Measurements from ENCODE around the gene UBL7. TPM values are rescaled to one million over a fixed set of nuclear protein-coding genes. Genes with fewer than 3 reads are reported as not detected.

The UBL7 gene
- total and polyA plus RNA-seq, 8 donors: 2.0 to 131 (median 35.8) TPM

DNA sequence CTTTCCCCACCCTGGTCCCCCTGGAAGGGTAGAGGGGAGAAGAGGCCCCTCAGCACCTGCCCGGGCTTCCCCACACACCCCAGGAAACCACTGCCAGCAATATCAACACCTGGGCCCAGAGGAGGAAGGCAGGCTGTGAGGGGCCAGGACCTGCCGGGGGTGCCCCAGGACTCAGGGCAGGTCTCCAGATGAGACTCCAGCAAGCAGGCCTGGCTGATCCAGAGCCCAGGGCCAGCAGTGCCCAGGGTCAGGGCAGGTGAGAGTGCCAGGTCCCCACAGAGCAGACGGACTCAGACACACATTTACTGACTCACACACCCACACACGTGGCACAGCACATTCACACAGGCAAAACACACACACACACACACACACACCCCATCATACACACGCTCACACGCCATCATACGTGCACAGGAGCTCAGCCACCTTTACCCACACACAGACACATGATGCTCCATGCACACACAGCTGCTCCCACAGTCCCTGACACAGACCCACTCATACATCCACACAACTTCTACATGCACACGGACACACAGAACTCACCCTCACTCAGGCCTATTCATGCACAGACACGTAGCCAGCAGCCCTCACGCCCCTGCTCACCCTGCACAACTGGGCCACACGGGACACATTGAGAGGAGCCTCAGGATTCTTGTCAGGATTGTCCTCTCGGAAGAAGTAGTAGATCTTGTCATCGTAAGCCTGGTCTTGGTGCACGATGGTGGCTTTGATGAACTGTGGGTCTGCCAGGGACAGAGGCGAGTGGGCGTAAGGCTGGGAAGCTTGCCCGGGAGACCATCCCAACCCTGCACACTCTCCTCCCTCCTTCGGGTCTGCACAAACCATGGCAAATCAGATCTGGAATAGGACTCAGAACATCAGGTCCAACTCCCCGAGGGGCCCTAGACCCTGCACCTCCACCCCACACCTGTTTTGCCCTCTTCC lies 44.7 kb downstream of the UBL7 start:
- DNase-seq: no peak
- H3K27ac ChIP-seq: no peak overlapping the region
- WGBS, 5 donors: 75 to 86% (median 82%) methylated on average over 13 to 19 of the region's 19 CpGs

GRCh38 chr15:74414603-74415338 lies 46.2 kb downstream of the UBL7 start:
- Histone ChIP-seq H3K9me3 (no peaks in the 10 kb centered on the region), H3K4me3 (no peak overlapping the region), H3K27ac (no peak overlapping the region), H3K27me3 (no peaks in the 10 kb centered on the region), H3K36me3 (peaks cover 3 to 67% (median 21%) of the 10 kb centered on the region in 4 donors), H3K4me1 (peaks cover 0 to 4% (median 0%) of the 10 kb centered on the region in 4 donors)
- no peak for TF ChIP-seq POLR2AphosphoS5 (IDR thresholded peaks at IDR 0.05)
- TF ChIP-seq EP300 (IDR thresholded peaks at IDR 0.05): no peak
- TF ChIP-seq POLR2A (IDR thresholded peaks at IDR 0.05): no peak
- intact Hi-C loops (cut with DNase I; ENCODE audit: low total_unique reads): no loop called here
- 90 to 97% (median 96%) methylated on average over 12 of the region's 12 CpGs for WGBS, 5 donors
- no peak for DNase-seq

More for the DNA sequence above, 44.7 kb downstream of the UBL7 start:
- no peak overlapping the region for H3K4me3 ChIP-seq
- H3K9me3 ChIP-seq: no peaks in the 10 kb centered on the region
- intact Hi-C loops (cut with DNase I; ENCODE audit: low total_unique reads): no loop called here
- TF ChIP-seq EP300 (IDR thresholded peaks at IDR 0.05): no peak
- TF ChIP-seq POLR2AphosphoS5 (IDR thresholded peaks at IDR 0.05): no peak
- TF ChIP-seq, protein P1, sequence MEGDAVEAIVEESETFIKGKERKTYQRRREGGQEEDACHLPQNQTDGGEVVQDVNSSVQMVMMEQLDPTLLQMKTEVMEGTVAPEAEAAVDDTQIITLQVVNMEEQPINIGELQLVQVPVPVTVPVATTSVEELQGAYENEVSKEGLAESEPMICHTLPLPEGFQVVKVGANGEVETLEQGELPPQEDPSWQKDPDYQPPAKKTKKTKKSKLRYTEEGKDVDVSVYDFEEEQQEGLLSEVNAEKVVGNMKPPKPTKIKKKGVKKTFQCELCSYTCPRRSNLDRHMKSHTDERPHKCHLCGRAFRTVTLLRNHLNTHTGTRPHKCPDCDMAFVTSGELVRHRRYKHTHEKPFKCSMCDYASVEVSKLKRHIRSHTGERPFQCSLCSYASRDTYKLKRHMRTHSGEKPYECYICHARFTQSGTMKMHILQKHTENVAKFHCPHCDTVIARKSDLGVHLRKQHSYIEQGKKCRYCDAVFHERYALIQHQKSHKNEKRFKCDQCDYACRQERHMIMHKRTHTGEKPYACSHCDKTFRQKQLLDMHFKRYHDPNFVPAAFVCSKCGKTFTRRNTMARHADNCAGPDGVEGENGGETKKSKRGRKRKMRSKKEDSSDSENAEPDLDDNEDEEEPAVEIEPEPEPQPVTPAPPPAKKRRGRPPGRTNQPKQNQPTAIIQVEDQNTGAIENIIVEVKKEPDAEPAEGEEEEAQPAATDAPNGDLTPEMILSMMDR (IDR thresholded peaks at IDR 0.05): no peak
- TF ChIP-seq POLR2A (IDR thresholded peaks at IDR 0.05): no peak
- H3K4me1 ChIP-seq: peaks cover 0 to 18% (median 0%) of the 10 kb centered on the region in 4 donors
- H3K27me3 ChIP-seq: no peaks in the 10 kb centered on the region
- peaks cover 3 to 53% (median 13%) of the 10 kb centered on the region in 4 donors for H3K36me3 ChIP-seq

GRCh38 chr15:74414081-74414580 lies 46.8 kb downstream of the UBL7 start:
- DNase-seq: no peak
- Histone ChIP-seq H3K9me3 (no peaks in the 10 kb centered on the region), H3K36me3 (peaks cover 3 to 68% (median 21%) of the 10 kb centered on the region in 4 donors), H3K27me3 (no peaks in the 10 kb centered on the region), H3K4me3 (no peak overlapping the region), H3K4me1 (peaks cover 0 to 1% (median 0%) of the 10 kb centered on the region in 4 donors), H3K27ac (no peak overlapping the region)
- intact Hi-C loops (cut with DNase I; ENCODE audit: low total_unique reads): no loop called here
- WGBS, 5 donors: 80 to 92% (median 86%) methylated on average over 5 of the region's 5 CpGs
- TF ChIP-seq, protein P1 (IDR thresholded peaks at IDR 0.05): no peak
- no peak for TF ChIP-seq POLR2A (IDR thresholded peaks at IDR 0.05)
- no peak for TF ChIP-seq EP300 (IDR thresholded peaks at IDR 0.05)
- TF ChIP-seq POLR2AphosphoS5 (IDR thresholded peaks at IDR 0.05): no peak

DNA sequence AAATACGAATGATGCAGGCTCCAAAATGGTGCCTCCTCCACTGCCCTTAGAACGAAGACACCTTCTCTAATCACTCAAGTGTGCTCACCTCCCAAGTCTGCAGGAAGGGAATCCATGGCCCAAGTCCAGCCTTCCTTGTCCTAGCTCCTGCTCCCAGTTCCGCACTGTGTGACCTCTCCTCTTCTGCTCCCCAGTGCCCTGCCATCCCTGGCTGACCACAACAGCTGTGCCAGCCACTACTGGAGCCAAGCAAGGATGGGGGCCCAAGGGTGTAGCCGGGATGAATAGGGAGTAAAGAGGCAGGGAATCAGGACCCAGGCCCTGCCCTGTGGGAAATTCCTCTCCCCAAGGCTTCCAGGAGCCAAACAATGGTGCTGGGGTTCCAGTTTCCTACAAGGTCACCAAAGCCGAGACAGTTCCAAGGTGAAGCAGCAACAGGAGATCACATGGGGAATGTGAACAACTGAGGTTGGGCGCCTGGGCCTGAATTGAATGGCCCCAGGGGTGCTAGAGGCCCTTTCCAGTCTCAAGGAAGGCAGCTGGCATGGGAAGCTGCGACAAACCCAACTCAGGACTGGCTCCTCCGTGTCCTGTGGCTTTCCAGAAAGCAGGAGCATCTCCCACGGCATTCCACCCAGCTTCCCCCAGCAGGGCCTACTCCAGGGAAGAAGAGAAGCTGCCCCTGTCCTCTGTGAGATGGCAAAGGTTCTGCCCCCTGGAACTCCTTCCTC lies 47.4 kb downstream of the UBL7 start:
- TF ChIP-seq EP300 (IDR thresholded peaks at IDR 0.05): no peak
- TF ChIP-seq POLR2AphosphoS5 (IDR thresholded peaks at IDR 0.05): no peak
- TF ChIP-seq, protein P1 (IDR thresholded peaks at IDR 0.05): no peak
- TF ChIP-seq POLR2A (IDR thresholded peaks at IDR 0.05): no peak
- 84 to 90% (median 89%) methylated on average over 9 of the region's 9 CpGs for WGBS, 5 donors
- H3K4me3 ChIP-seq: no peak overlapping the region
- intact Hi-C loops (cut with DNase I; ENCODE audit: low total_unique reads): no loop called here
- H3K27me3 ChIP-seq: peaks cover 0 to 1% (median 0%) of the 10 kb centered on the region in 3 donors
- no peak for DNase-seq
- H3K9me3 ChIP-seq: no peaks in the 10 kb centered on the region
- peaks cover 3 to 68% (median 21%) of the 10 kb centered on the region in 4 donors for H3K36me3 ChIP-seq
- H3K4me1 ChIP-seq: no peaks in the 10 kb centered on the region
- no peak overlapping the region for H3K27ac ChIP-seq
